ENCODE measurements around the gene EXOC4.

EXOC4 gene

GRCh38 chr7:133381965-133382364, 129.1 kb downstream of the EXOC4 start:
- no peak overlapping the region for H3K27ac ChIP-seq
- TF ChIP-seq CTCF (conservative IDR thresholded peaks at IDR 0.05), result no peak

GRCh38 chr7:133382775-133383559, 130.1 kb downstream of the EXOC4 start:
- H3K27ac ChIP-seq, result no peak overlapping the region
- no peak for TF ChIP-seq CTCF (conservative IDR thresholded peaks at IDR 0.05)

GRCh38 chr7:133386205-133386604, 133.3 kb downstream of the EXOC4 start:
- H3K27ac ChIP-seq, result no peak overlapping the region
- no peak for TF ChIP-seq CTCF (conservative IDR thresholded peaks at IDR 0.05)

- no peak for TF ChIP-seq CTCF (conservative IDR thresholded peaks at IDR 0.05)
- H3K27ac ChIP-seq, result no peak overlapping the region
Observed at GRCh38 chr7:133389727-133390126, 136.8 kb downstream of the EXOC4 start.

GRCh38 chr7:133391206-133391605, 138.3 kb downstream of the EXOC4 start:
- TF ChIP-seq CTCF (conservative IDR thresholded peaks at IDR 0.05), result no peak
- H3K27ac ChIP-seq, result no peak overlapping the region

GRCh38 chr7:133394369-133394768, 141.5 kb downstream of the EXOC4 start:
- H3K27ac ChIP-seq, result no peak overlapping the region
- no peak for TF ChIP-seq CTCF (conservative IDR thresholded peaks at IDR 0.05)

- TF ChIP-seq CTCF (conservative IDR thresholded peaks at IDR 0.05), result no peak
- H3K27ac ChIP-seq, result no peak overlapping the region
Observed at GRCh38 chr7:133395551-133395950, 142.7 kb downstream of the EXOC4 start.

Measured in VCaP (cell line).